ENCODE results near the gene PIGW. TPM values are rescaled to one million over a fixed set of nuclear protein-coding genes. Genes with fewer than 3 reads are reported as not detected.

PIGW gene
- total RNA-seq, 4 donors from 2014 or later, result 3.0 to 6.9 (median 4.7) TPM

- in situ Hi-C loops (cut with MboI; ENCODE audit: low sequenced_read_pairs in 4 of 4), result loop anchor here in 3 of 4 donors (10.0 to 25.0 kb wide), 2 partner anchors 512 to 524 kb away; no protein-coding TSS in a partner anchor
- Histone ChIP-seq H3K4me1 (peaks cover 24 to 34% of the 10 kb centered on the region in 2 donors), H3K9me3 (no peaks in the 10 kb centered on the region), H3K36me3 (no peaks in the 10 kb centered on the region), H3K27me3 (peaks cover 0 to 3% (median 0%) of the 10 kb centered on the region in 3 donors), H3K4me3 (peak within 1 kb of the TSS; percentile 80 to 92 (median 86)), H3K27ac (peak within 1 kb of the TSS; percentile 76 to 91 (median 82))
- peak; percentile 84 to 88 for DNase-seq
- ATAC-seq, result peak; percentile 96 to 97
- intact Hi-C loops (cut with DNase I; ENCODE audit: low total_unique reads), result loop anchor here (1.0 to 10.0 kb wide), 3 partner anchors 48 to 682 kb away; partner anchors contain the start of genes MRM1, MYO19, PIGW and TAF15
- TF ChIP-seq, protein P1, sequence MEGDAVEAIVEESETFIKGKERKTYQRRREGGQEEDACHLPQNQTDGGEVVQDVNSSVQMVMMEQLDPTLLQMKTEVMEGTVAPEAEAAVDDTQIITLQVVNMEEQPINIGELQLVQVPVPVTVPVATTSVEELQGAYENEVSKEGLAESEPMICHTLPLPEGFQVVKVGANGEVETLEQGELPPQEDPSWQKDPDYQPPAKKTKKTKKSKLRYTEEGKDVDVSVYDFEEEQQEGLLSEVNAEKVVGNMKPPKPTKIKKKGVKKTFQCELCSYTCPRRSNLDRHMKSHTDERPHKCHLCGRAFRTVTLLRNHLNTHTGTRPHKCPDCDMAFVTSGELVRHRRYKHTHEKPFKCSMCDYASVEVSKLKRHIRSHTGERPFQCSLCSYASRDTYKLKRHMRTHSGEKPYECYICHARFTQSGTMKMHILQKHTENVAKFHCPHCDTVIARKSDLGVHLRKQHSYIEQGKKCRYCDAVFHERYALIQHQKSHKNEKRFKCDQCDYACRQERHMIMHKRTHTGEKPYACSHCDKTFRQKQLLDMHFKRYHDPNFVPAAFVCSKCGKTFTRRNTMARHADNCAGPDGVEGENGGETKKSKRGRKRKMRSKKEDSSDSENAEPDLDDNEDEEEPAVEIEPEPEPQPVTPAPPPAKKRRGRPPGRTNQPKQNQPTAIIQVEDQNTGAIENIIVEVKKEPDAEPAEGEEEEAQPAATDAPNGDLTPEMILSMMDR (IDR thresholded peaks at IDR 0.05 in 4 of 5, conservative IDR thresholded peaks at IDR 0.05 in 1 of 5), result no peak
- peak; percentile 22 to 42 for TF ChIP-seq POLR2A (IDR thresholded peaks at IDR 0.05)
These were observed 48.3 kb upstream of the PIGW start, which contains the start of gene ZNHIT3 for GRCh38 chr17:36486204-36487194. Gene ZNHIT3 (plus strand): TSS chr17:36486681. CDS start chr17:36486700, 19 bp downstream.

DNA sequence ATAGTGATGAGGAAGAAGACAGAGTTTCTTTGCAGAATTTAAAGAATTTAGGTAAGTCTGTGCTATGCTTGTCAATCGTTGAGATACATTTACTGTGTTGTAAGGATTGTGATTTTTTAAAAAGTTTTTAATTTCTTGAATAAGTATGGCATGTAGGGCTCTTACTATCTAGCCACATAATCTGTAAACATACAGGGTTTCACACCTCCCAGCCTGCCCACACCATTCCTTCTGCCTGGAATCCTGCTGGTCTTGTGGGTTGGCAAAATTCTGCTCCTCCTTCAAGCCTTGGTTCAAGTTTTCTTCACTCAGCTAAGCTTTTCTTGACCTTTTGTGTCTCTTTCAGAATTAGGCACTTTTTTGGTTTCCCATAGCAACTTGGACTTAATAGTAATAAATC lies 40.8 kb upstream of the PIGW start:
- H3K36me3 ChIP-seq, result peaks cover 0 to 70% of the 10 kb centered on the region in 2 donors
- H3K4me3 ChIP-seq, result no peak overlapping the region
- DNase-seq (no peak), ATAC-seq (no peak)
- intact Hi-C loops (cut with DNase I; ENCODE audit: low total_unique reads) (no loop called here), in situ Hi-C loops (cut with MboI; ENCODE audit: low sequenced_read_pairs in 4 of 4) (loop anchor here in 2 of 4 donors (25.0 kb wide), 1 partner anchor 532 kb away; no protein-coding TSS in a partner anchor)
- TF ChIP-seq, protein P1 (IDR thresholded peaks at IDR 0.05 in 4 of 5, conservative IDR thresholded peaks at IDR 0.05 in 1 of 5), result no peak
- TF ChIP-seq POLR2A (IDR thresholded peaks at IDR 0.05), result no peak
- H3K4me1 ChIP-seq, result peaks cover 0 to 2% of the 10 kb centered on the region in 2 donors
- no peak overlapping the region for H3K27ac ChIP-seq
- no peaks in the 10 kb centered on the region for H3K27me3 ChIP-seq
- H3K9me3 ChIP-seq, result no peaks in the 10 kb centered on the region

- ATAC-seq, result no peak
- Histone ChIP-seq H3K9me3 (no peaks in the 10 kb centered on the region), H3K4me1 (no peaks in the 10 kb centered on the region), H3K36me3 (peaks cover 0 to 72% of the 10 kb centered on the region in 2 donors), H3K27ac (no peak overlapping the region), H3K27me3 (no peaks in the 10 kb centered on the region), H3K4me3 (no peak overlapping the region)
- intact Hi-C loops (cut with DNase I; ENCODE audit: low total_unique reads) (no loop called here), in situ Hi-C loops (cut with MboI; ENCODE audit: low sequenced_read_pairs in 4 of 4) (loop anchor here in 2 of 4 donors (25.0 kb wide), 1 partner anchor 532 kb away; no protein-coding TSS in a partner anchor)
- no peak for TF ChIP-seq POLR2A (IDR thresholded peaks at IDR 0.05)
- TF ChIP-seq, protein P1 (IDR thresholded peaks at IDR 0.05 in 4 of 5, conservative IDR thresholded peaks at IDR 0.05 in 1 of 5), result no peak
- no peak for DNase-seq
These were observed 40.1 kb upstream of the PIGW start for GRCh38 chr17:36494674-36495073.

DNA sequence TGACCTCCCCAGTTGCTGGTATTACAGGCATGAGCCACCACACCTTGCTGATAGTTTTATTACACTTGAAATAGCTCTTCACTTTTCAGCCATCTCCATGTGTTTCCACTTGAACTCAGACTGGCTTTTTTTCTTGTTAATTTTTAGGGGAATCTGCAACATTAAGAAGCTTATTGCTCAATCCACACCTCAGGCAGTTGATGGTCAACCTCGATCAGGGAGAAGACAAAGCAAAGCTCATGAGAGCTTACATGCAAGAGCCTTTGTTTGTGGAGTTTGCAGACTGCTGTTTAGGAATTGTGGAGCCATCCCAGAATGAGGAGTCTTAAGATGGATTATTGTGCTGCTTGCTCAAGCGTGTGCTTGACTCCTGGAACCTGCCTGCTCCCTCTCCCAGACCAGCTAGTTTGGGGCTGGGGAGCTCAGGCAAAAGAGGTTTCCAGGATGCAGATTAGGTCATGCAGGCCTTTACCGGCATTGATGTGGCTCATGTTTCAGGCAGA lies 39.7 kb upstream of the PIGW start:
- no peaks in the 10 kb centered on the region for H3K9me3 ChIP-seq
- peaks cover 0 to 75% of the 10 kb centered on the region in 2 donors for H3K36me3 ChIP-seq
- in situ Hi-C loops (cut with MboI; ENCODE audit: low sequenced_read_pairs in 4 of 4) (loop anchor here in 2 of 4 donors (25.0 kb wide), 1 partner anchor 533 kb away; no protein-coding TSS in a partner anchor), intact Hi-C loops (cut with DNase I; ENCODE audit: low total_unique reads) (no loop called here)
- H3K27me3 ChIP-seq, result no peaks in the 10 kb centered on the region
- no peak overlapping the region for H3K4me3 ChIP-seq
- DNase-seq (no peak), ATAC-seq (no peak)
- H3K4me1 ChIP-seq, result no peaks in the 10 kb centered on the region
- no peak overlapping the region for H3K27ac ChIP-seq
- TF ChIP-seq, protein P1 (IDR thresholded peaks at IDR 0.05 in 4 of 5, conservative IDR thresholded peaks at IDR 0.05 in 1 of 5), result no peak
- TF ChIP-seq POLR2A (IDR thresholded peaks at IDR 0.05), result no peak

Measured in gastrocnemius medialis (tissue), 4 donors.